DND-41 (cell line): ENCODE measurements around the gene KCNA10.
A peak's percentile ranks its signal among the peaks of the same experiment; 100 is the strongest.

ENCODE experiments used
- ATAC-seq: fragments of 200-7000 bp; cut with Tn5 transposase; 3 replicates; pipeline ENCODE4 v1.9.1; 2021; ENCODE audit warnings: low read depth; ENCODE audit not compliant: insufficient read depth
- DNase-seq: peaks from one replicate; pipeline ENCODE4 v3.0.0-alpha.2; 2020
- H2AFZ ChIP-seq: 2 replicates; pipeline ENCODE4 v1.6.0; 2012; ENCODE audit warnings: low read depth, low read length
- H3K27ac ChIP-seq: 2 replicates; pipeline ENCODE4 v1.5.1; 2012; ENCODE audit warnings: low read length, inconsistent platforms
- H3K27me3 ChIP-seq: fragments of 200-600 bp; sonication (generic); 2 replicates; pipeline ENCODE4 v1.6.0; 2012; ENCODE audit warnings: low read length, mild to moderate bottlenecking, inconsistent platforms; ENCODE audit not compliant: insufficient read depth, poor library complexity
- H3K36me3 ChIP-seq: 2 replicates; pipeline ENCODE4 v1.5.1; 2012; ENCODE audit warnings: low read length, inconsistent platforms; ENCODE audit not compliant: insufficient read depth
- H3K4me1 ChIP-seq: 2 replicates; pipeline ENCODE4 v1.5.1; 2012; ENCODE audit warnings: mild to moderate bottlenecking, low read length; ENCODE audit not compliant: insufficient read depth
- H3K4me2 ChIP-seq: 2 replicates; pipeline ENCODE4 v1.6.0; 2012; ENCODE audit warnings: mild to moderate bottlenecking, moderate library complexity, low read length, inconsistent platforms; ENCODE audit not compliant: insufficient read depth
- H3K4me3 ChIP-seq, 2 experiments: fragments of 200-600 bp in 1 of 2; shearing (Covaris generic) in 1 of 2; 2 replicates each; pipeline ENCODE4 v1.5.1; 2012 to 2016; ENCODE audit warnings: inconsistent platforms in 2 of 2, low read length in 2 of 2, mild to moderate bottlenecking in 2 of 2, low read depth in 1 of 2, moderate library complexity in 1 of 2
- H3K79me2 ChIP-seq: 2 replicates; pipeline ENCODE4 v1.6.0; 2012; ENCODE audit warnings: low read length, inconsistent platforms; ENCODE audit not compliant: insufficient read depth
- H3K9ac ChIP-seq: 2 replicates; pipeline ENCODE4 v1.6.0; 2012; ENCODE audit warnings: low read depth, mild to moderate bottlenecking, inconsistent platforms, low read length, moderate library complexity
- H3K9me3 ChIP-seq: 2 replicates; pipeline ENCODE4 v1.5.1; 2012; ENCODE audit warnings: low read length, moderate library complexity, mild to moderate bottlenecking, inconsistent platforms; ENCODE audit not compliant: insufficient read depth, severe bottlenecking
- H4K20me1 ChIP-seq: 2 replicates; pipeline ENCODE4 v1.6.0; 2012; ENCODE audit warnings: low read length; ENCODE audit not compliant: insufficient read depth
- EZH2 ChIP-seq: IDR thresholded peaks from 3 replicates; pipeline ENCODE4 v1.6.1; 2012; ENCODE audit warnings: borderline replicate concordance, low read depth, mild to moderate bottlenecking, moderate library complexity, low read length, inconsistent platforms; ENCODE audit not compliant: severe bottlenecking
- TF ChIP-seq, protein P1 (sequence below): IDR thresholded peaks from 2 replicates; pipeline ENCODE4 v1.5.1; 2012; ENCODE audit warnings: borderline replicate concordance, low read length, moderate library complexity, mild to moderate bottlenecking; ENCODE audit not compliant: poor library complexity, severe bottlenecking; ENCODE audit errors: extremely low read depth

The KCNA10 gene

DNA sequence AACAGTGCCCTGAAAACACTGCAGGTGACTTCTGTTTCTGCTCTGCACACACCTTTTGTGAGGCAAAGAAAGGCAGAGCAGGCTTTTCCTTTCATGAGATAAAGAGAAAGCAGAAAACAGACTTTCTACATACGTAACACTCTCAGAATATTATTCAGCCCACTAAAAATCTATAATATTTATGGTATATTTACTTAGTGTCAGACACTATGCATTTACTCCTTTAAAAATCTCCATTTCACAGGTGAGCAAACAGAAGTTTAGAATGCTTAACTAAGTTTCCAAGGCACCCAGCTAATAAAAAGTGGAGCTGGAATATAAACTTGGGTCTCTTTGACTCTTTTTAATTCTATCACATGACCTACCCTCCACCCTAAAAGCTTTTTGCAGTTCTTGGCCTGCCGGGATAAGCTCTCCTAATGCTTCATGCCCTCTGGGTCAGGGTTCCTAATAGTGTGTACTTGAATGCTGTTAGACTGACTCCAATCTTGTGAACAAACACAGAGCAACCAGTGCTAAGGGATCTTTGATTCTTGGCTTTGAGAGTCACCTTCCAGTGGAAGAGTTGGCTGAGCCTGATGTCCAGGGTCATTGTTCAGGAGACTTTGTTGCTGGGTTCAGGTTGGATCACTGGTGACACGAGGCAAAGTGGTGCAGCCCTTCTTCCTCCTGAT is 40.9 kb downstream of the KCNA10 start:
- ATAC-seq (no peak), DNase-seq (no peak)
- H3K27ac ChIP-seq: no peak overlapping the region

DNA sequence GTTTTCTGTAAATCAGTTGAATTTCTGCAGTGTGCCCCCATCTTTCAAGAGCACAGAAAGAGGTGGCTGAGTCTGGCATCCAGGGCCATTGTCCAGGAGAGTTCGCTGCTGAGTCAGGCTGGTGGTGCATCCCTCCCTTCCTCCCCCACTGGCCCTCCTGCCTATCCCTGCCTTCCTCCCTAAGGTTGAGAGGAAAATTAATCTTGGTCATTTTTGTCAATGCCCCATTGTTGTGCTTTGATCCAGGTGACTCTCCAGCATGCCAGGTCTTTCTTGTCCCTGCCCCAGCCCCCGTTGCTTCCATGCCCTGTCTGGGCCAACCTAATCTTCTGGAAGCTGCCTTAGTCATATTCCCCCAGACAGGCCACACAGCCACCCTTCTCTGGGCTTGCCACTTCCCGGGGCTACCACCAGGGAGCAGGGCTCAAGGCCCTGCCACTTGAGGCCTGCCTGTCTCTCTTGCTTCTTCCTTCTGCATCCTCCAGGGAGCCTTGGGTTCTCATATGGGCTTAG is 41.5 kb downstream of the KCNA10 start:
- Histone ChIP-seq H3K36me3 (no peaks in the 10 kb centered on the region), H3K79me2 (no peaks in the 10 kb centered on the region), H3K27me3 (peaks cover 10% of the 10 kb centered on the region), H3K4me3 (no peak overlapping the region), H4K20me1 (peaks cover 3% of the 10 kb centered on the region; the same call in 1 of the 2 replicates), H2AFZ (no peak overlapping the region), H3K27ac (no peak overlapping the region), H3K9ac (no peak overlapping the region), H3K4me1 (no peaks in the 10 kb centered on the region), H3K4me2 (no peak overlapping the region), H3K9me3 (no peaks in the 10 kb centered on the region)
- peak; percentile 58; the same call in 2 of the 3 replicates for ATAC-seq
- TF ChIP-seq, protein P1, sequence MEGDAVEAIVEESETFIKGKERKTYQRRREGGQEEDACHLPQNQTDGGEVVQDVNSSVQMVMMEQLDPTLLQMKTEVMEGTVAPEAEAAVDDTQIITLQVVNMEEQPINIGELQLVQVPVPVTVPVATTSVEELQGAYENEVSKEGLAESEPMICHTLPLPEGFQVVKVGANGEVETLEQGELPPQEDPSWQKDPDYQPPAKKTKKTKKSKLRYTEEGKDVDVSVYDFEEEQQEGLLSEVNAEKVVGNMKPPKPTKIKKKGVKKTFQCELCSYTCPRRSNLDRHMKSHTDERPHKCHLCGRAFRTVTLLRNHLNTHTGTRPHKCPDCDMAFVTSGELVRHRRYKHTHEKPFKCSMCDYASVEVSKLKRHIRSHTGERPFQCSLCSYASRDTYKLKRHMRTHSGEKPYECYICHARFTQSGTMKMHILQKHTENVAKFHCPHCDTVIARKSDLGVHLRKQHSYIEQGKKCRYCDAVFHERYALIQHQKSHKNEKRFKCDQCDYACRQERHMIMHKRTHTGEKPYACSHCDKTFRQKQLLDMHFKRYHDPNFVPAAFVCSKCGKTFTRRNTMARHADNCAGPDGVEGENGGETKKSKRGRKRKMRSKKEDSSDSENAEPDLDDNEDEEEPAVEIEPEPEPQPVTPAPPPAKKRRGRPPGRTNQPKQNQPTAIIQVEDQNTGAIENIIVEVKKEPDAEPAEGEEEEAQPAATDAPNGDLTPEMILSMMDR: peak; percentile 39
- no peak for TF ChIP-seq EZH2
- DNase-seq: no peak

More for the DNA sequence above, 40.9 kb downstream of the KCNA10 start:
- Histone ChIP-seq H3K9ac (no peak overlapping the region), H3K4me1 (no peaks in the 10 kb centered on the region), H3K4me3 (no peak overlapping the region), H4K20me1 (peaks cover 3% of the 10 kb centered on the region; the same call in 1 of the 2 replicates), H3K79me2 (no peaks in the 10 kb centered on the region), H2AFZ (no peak overlapping the region), H3K9me3 (no peaks in the 10 kb centered on the region), H3K36me3 (no peaks in the 10 kb centered on the region), H3K4me2 (no peak overlapping the region), H3K27me3 (peaks cover 13% of the 10 kb centered on the region)
- TF ChIP-seq, protein P1: no peak
- TF ChIP-seq EZH2: no peak

DNA sequence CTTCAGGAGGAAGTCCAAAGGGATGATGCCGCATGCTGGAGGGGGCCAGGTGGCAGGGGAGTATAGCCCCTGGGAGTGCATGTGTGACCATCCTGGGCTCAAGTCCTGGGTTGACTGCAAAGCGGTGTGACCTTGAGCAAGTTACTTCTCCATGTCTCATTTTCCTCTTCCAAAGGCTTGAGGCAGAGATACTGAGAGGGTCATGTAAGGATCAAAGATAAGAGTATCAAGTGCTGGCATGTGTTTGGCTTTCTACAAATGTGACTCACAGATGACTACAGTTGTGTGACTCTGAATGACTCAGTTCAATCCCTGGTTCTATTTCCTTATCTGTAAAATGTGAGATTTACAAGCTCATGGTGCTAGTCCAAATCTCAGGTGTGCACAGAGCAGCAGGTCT is 41.9 kb downstream of the KCNA10 start:
- Histone ChIP-seq H3K9me3 (no peaks in the 10 kb centered on the region), H4K20me1 (peaks cover 3% of the 10 kb centered on the region; the same call in 1 of the 2 replicates), H3K4me2 (no peak overlapping the region), H3K36me3 (no peaks in the 10 kb centered on the region), H3K79me2 (no peaks in the 10 kb centered on the region), H2AFZ (no peak overlapping the region), H3K27ac (no peak overlapping the region), H3K27me3 (peaks cover 10% of the 10 kb centered on the region), H3K4me1 (no peaks in the 10 kb centered on the region), H3K4me3 (no peak overlapping the region), H3K9ac (no peak overlapping the region)
- no peak for DNase-seq
- no peak for ATAC-seq
- TF ChIP-seq, protein P1: no peak
- TF ChIP-seq EZH2: no peak
